Parathyroid adenoma (tissue), 2 donors: Measurements from ENCODE around the gene CDH8.

Experiments
- H2AFZ ChIP-seq: fragments of 300-600 bp; sonication (generic); one replicate; pipeline ENCODE4 v1.7.0; 2017; ENCODE audit warnings: antibody characterized with exemption, mild to moderate bottlenecking
- H3K27ac ChIP-seq: fragments of 300-600 bp; sonication (generic); one replicate; pipeline ENCODE4 v1.7.0; 2017
- H3K27me3 ChIP-seq: fragments of 300-600 bp; sonication (generic); one replicate; pipeline ENCODE4 v1.7.0; 2017; ENCODE audit warnings: low read length; ENCODE audit not compliant: control insufficient read depth, insufficient read depth
- H3K36me3 ChIP-seq: fragments of 300-600 bp; sonication (generic); one replicate; pipeline ENCODE4 v1.7.0; 2017; ENCODE audit warnings: low read length; ENCODE audit not compliant: control insufficient read depth, insufficient read depth
- H3K4me1 ChIP-seq: fragments of 300-600 bp; sonication (generic); one replicate; pipeline ENCODE4 v1.7.0; 2017; ENCODE audit warnings: control low read depth
- H3K4me2 ChIP-seq: fragments of 300-600 bp; sonication (generic); one replicate; pipeline ENCODE4 v1.7.0; 2017; ENCODE audit warnings: low read length
- H3K4me3 ChIP-seq: fragments of 300-600 bp; sonication (generic); one replicate; pipeline ENCODE4 v1.7.0; 2017; ENCODE audit warnings: low read depth, low read length
- H3K79me2 ChIP-seq: fragments of 300-600 bp; sonication (generic); one replicate; pipeline ENCODE4 v1.7.0; 2017; ENCODE audit warnings: control low read depth
- H3K9ac ChIP-seq: fragments of 300-600 bp; sonication (generic); one replicate; pipeline ENCODE4 v1.7.0; 2017; ENCODE audit warnings: mild to moderate bottlenecking
- H3K9me3 ChIP-seq: fragments of 300-600 bp; sonication (generic); one replicate; pipeline ENCODE4 v1.7.0; 2017; ENCODE audit warnings: low read length; ENCODE audit not compliant: control insufficient read depth
- TF ChIP-seq, protein P1 (sequence below): fragments of 300-600 bp; sonication (generic); IDR thresholded peaks from one replicate; pipeline ENCODE4 v1.7.0; 2017; ENCODE audit warnings: antibody characterized with exemption, mild to moderate bottlenecking
- donor health status: primary hyperparathyroidism.

CDH8 gene

DNA sequence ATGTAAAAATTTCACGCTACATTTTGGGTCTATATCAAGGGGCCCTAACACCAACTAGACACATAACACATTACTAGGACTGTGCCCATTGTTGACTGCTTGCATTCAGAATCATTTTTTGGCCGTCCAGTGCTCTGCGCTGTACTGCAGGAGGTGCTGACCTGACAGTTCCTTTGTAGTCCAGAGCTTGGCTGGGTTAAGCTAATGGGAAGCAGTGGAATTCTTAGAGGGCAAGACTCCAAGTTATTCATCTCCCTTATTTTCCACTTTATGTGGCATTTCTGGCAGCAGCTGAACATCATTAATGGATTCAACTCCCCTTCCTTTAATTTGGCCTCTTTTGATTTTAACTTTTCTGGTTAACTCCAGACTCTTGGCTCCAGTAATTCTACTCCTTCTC, 351.7 kb downstream of the CDH8 start:
- Histone ChIP-seq H3K27ac (no peak overlapping the region), H3K4me1 (no peaks in the 10 kb centered on the region), H3K4me3 (no peak overlapping the region), H3K4me2 (no peak overlapping the region), H2AFZ (no peak overlapping the region), H3K9me3 (no peaks in the 10 kb centered on the region), H3K27me3 (no peaks in the 10 kb centered on the region), H3K79me2 (no peaks in the 10 kb centered on the region), H3K36me3 (no peaks in the 10 kb centered on the region), H3K9ac (no peak overlapping the region)
- TF ChIP-seq, protein P1, sequence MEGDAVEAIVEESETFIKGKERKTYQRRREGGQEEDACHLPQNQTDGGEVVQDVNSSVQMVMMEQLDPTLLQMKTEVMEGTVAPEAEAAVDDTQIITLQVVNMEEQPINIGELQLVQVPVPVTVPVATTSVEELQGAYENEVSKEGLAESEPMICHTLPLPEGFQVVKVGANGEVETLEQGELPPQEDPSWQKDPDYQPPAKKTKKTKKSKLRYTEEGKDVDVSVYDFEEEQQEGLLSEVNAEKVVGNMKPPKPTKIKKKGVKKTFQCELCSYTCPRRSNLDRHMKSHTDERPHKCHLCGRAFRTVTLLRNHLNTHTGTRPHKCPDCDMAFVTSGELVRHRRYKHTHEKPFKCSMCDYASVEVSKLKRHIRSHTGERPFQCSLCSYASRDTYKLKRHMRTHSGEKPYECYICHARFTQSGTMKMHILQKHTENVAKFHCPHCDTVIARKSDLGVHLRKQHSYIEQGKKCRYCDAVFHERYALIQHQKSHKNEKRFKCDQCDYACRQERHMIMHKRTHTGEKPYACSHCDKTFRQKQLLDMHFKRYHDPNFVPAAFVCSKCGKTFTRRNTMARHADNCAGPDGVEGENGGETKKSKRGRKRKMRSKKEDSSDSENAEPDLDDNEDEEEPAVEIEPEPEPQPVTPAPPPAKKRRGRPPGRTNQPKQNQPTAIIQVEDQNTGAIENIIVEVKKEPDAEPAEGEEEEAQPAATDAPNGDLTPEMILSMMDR, result no peak

DNA sequence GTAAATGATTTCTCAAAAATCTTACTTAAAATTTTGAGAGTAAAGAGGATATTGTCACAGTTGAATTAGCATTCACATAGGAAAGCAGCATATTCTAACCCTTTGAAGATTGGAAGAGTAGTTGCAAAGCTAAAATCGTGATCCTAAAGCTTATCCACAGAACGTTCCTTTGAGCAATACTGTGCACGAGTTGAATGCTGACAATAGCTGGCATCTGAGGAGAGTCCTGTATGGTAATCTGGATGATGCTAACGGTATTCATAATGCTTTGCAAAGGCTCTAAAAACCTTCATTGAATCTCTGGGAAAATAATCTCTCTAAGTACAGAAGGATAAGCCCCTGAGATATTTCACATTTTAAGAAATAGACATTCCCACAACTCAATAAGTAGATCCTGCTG, 354.6 kb downstream of the CDH8 start:
- H3K27me3 ChIP-seq, result no peaks in the 10 kb centered on the region
- no peaks in the 10 kb centered on the region for H3K9me3 ChIP-seq
- no peak overlapping the region for H3K27ac ChIP-seq
- H3K4me3 ChIP-seq, result no peak overlapping the region
- no peaks in the 10 kb centered on the region for H3K79me2 ChIP-seq
- H3K36me3 ChIP-seq, result no peaks in the 10 kb centered on the region
- no peak overlapping the region for H2AFZ ChIP-seq
- no peaks in the 10 kb centered on the region for H3K4me1 ChIP-seq
- H3K4me2 ChIP-seq, result no peak overlapping the region
- TF ChIP-seq, protein P1, result no peak
- H3K9ac ChIP-seq, result no peak overlapping the region

DNA sequence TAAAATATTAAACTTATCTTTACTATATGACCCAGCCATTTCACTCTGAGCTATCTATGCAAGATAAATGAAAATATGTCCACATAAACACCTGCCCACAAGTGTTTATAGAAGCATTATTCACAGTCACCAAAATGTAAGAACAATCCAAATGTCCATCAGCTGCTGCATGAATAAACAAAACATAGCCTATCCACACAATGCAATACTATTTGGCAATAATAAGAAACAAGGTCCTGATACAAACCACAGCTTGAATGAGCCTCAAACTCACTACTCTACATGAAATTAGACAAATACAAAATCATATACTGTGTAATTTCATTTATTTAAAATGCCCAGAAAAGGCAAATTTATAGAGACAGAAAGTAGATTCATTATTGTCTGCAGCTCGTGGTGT, 355.1 kb downstream of the CDH8 start:
- H3K9me3 ChIP-seq, result no peaks in the 10 kb centered on the region
- H3K4me2 ChIP-seq, result no peak overlapping the region
- no peaks in the 10 kb centered on the region for H3K27me3 ChIP-seq
- H3K4me3 ChIP-seq, result no peak overlapping the region
- H3K27ac ChIP-seq, result no peak overlapping the region
- H3K9ac ChIP-seq, result no peak overlapping the region
- H3K79me2 ChIP-seq, result no peaks in the 10 kb centered on the region
- no peaks in the 10 kb centered on the region for H3K4me1 ChIP-seq
- H3K36me3 ChIP-seq, result no peaks in the 10 kb centered on the region
- H2AFZ ChIP-seq, result no peak overlapping the region
- TF ChIP-seq, protein P1, result no peak

DNA sequence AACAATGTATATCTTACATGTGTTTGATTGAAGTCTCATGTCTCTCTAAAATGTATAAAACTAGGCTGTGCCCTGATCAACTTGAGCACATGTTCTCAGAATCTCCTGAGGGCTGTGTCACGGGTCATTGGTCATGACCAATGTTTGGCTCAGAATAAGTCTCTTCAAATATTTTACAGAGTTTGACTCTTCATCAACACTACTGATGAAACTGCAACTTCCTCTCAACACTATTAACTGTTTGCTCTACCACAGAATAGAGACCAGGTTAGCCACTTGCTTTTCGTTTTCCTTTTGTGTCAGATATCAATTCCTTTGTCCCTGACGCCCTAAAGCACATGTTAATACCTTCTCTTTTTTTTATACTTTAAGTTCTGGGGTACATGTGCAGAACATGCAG, 358.1 kb downstream of the CDH8 start:
- no peak overlapping the region for H2AFZ ChIP-seq
- H3K9me3 ChIP-seq, result no peaks in the 10 kb centered on the region

DNA sequence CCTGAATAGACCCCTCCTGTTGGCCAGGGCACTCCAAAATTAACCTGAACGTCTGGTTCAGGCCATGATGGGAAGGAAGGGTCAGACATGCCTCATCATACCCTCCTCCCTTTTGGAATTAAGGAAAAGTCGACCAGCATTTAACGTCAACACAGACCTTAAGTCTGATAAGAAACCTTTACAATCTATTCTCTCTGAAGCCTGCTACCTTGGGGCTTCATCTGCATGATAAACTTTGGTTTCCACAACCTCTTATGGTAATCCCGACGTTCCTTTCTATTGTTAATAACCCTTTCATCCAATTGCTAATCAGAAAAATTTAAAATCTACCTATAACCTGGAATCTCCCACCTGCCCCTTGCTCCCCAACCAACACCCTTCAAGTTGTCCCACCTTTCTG, 358.5 kb downstream of the CDH8 start:
- Histone ChIP-seq H3K4me1 (no peaks in the 10 kb centered on the region), H3K9me3 (no peaks in the 10 kb centered on the region), H3K27ac (no peak overlapping the region), H3K4me2 (no peak overlapping the region), H2AFZ (no peak overlapping the region), H3K4me3 (no peak overlapping the region), H3K79me2 (no peaks in the 10 kb centered on the region), H3K9ac (no peak overlapping the region), H3K36me3 (no peaks in the 10 kb centered on the region), H3K27me3 (no peaks in the 10 kb centered on the region)
- TF ChIP-seq, protein P1, result no peak

More for the DNA sequence above, 358.1 kb downstream of the CDH8 start:
- Histone ChIP-seq H3K27me3 (no peaks in the 10 kb centered on the region), H3K4me1 (no peaks in the 10 kb centered on the region), H3K4me2 (no peak overlapping the region), H3K36me3 (no peaks in the 10 kb centered on the region), H3K9ac (no peak overlapping the region), H3K4me3 (no peak overlapping the region), H3K79me2 (no peaks in the 10 kb centered on the region), H3K27ac (no peak overlapping the region)
- TF ChIP-seq, protein P1, result no peak
